GM12878 (cell line): ENCODE results near the gene DUSP10. TPM values are rescaled to one million over a fixed set of nuclear protein-coding genes. Genes with fewer than 3 reads are reported as not detected.

Experiments used
- ATAC-seq: fragments of 200-7000 bp; cut with Tn5 transposase; 3 replicates; pipeline ENCODE4 v1.9.1; 2020; ENCODE audit warnings: mild to moderate bottlenecking, moderate library complexity
- BruUV-seq: library from RNA; stranded (reverse); fragments of 400-500 nt; replicated peaks from 2 replicates; lab custom pipeline; 2021; lab: Mats Ljungman, UMichigan
- CTCF ChIA-PET: fragments of 300-600 bp; sonication (Branson Sonifier 250); formaldehyde crosslinking; extraction: SDS; loops from one replicate; lab custom pipeline; 2021; ENCODE audit warnings: inconsistent platforms; lab: Yijun Ruan, JAX
- POLR2A ChIA-PET: fragments of 350-600 bp; formaldehyde crosslinking; extraction: SDS; loops from one replicate; lab custom pipeline; 2021; ENCODE audit warnings: inconsistent platforms; lab: Charles Lee
- RAD21 ChIA-PET: fragments of 300-600 bp; sonication (Branson Sonifier 250); formaldehyde crosslinking; loops from one replicate; lab custom pipeline; 2023; ENCODE audit warnings: antibody characterized with exemption; ENCODE audit not compliant: unreplicated experiment; lab: Charles Lee
- SMC1A ChIA-PET: fragments of 300-600 bp; sonication (Branson Sonifier 250); formaldehyde crosslinking; loops from one replicate; lab custom pipeline; 2023; ENCODE audit not compliant: unreplicated experiment, uncharacterized antibody; lab: Charles Lee
- DNase-seq: peaks from one replicate; pipeline ENCODE4 v3.0.0-alpha.2; 2011; ENCODE audit warnings: low read depth, low spot score
- FAIRE-seq: peaks from 3 replicates; lab custom pipeline; 2011; peaks lifted over from hg19 to GRCh38; lab: Jason Lieb, UNC
- H2AFZ ChIP-seq: 2 replicates; pipeline ENCODE4 v1.6.0; 2011; ENCODE audit warnings: low read depth, low read length, control low read depth; ENCODE audit not compliant: control insufficient read depth
- H3K27ac ChIP-seq: 2 replicates; pipeline ENCODE4 v1.5.1; 2011; ENCODE audit warnings: control low read depth; ENCODE audit not compliant: control insufficient read depth, insufficient read depth
- H3K27me3 ChIP-seq, 2 experiments: replicated peaks in 1 of 2; 2 replicates each; pipeline versions ENCODE4 v1.6.0 to v1.6.1; 2011; ENCODE audit warnings: low read length in 1 of 2; ENCODE audit not compliant: control insufficient read depth in 2 of 2, insufficient read depth in 2 of 2
- H3K36me3 ChIP-seq, 2 experiments: 2 replicates each; pipeline ENCODE4 v1.5.1; 2011; ENCODE audit warnings: low read length in 1 of 2; ENCODE audit not compliant: control insufficient read depth in 2 of 2, insufficient read depth in 2 of 2
- H3K4me1 ChIP-seq: 2 replicates; pipeline ENCODE4 v1.6.1; 2011; ENCODE audit warnings: mild to moderate bottlenecking, low read length, moderate library complexity, mixed read lengths; ENCODE audit not compliant: control insufficient read depth, insufficient read depth
- H3K4me2 ChIP-seq: 2 replicates; pipeline ENCODE4 v1.6.0; 2011; ENCODE audit warnings: control low read depth; ENCODE audit not compliant: control insufficient read depth, insufficient read depth
- H3K4me3 ChIP-seq: fragments of 200-600 bp; sonication (generic); 2 replicates; pipeline ENCODE4 v1.5.1; 2016
- H3K79me2 ChIP-seq: 2 replicates; pipeline ENCODE4 v1.6.0; 2011; ENCODE audit warnings: low read length; ENCODE audit not compliant: control insufficient read depth, insufficient read depth
- H3K9ac ChIP-seq: 2 replicates; pipeline ENCODE4 v1.8.0; 2011; ENCODE audit warnings: low read length, control low read depth, mixed read lengths; ENCODE audit not compliant: control insufficient read depth, insufficient read depth
- H3K9me3 ChIP-seq: replicated peaks from 3 replicates; pipeline ENCODE4 v1.5.1; 2011; ENCODE audit warnings: mild to moderate bottlenecking, low read length; ENCODE audit not compliant: control insufficient read depth, insufficient read depth
- H4K20me1 ChIP-seq: 2 replicates; pipeline ENCODE4 v1.6.0; 2011; ENCODE audit not compliant: control insufficient read depth, insufficient read depth
- ATF7 ChIP-seq: fragments of 450-650 bp; IDR thresholded peaks from 2 replicates; pipeline ENCODE4 v1.6.1; 2016; ENCODE audit warnings: low read depth, mild to moderate bottlenecking
- CREM ChIP-seq: IDR thresholded peaks from 2 replicates; pipeline ENCODE4 v1.6.1; 2014; ENCODE audit warnings: antibody characterized with exemption, low read depth
- EED ChIP-seq: sonication (generic); IDR thresholded peaks from 2 replicates; pipeline ENCODE4 v1.6.1; 2016; ENCODE audit warnings: antibody characterized with exemption, low read depth
- EP300 ChIP-seq, 2 experiments: fragments of 150-350 bp in 1 of 2; IDR thresholded peaks; 2 replicates each; pipeline ENCODE4 v1.6.1; 2011 to 2012; ENCODE audit warnings: low read depth in 2 of 2, low read length in 2 of 2, borderline replicate concordance in 1 of 2, improper control_type of control experiment in 1 of 2, inconsistent platforms in 1 of 2; ENCODE audit not compliant: control insufficient read depth in 1 of 2
- ETV6 ChIP-seq, 2 experiments: fragments of 450-650 bp in 1 of 2; IDR thresholded peaks in 1 of 2; conservative IDR thresholded peaks in 1 of 2; 2 replicates each; pipeline ENCODE4 v1.6.1; 2014; ENCODE audit warnings: antibody characterized with exemption in 1 of 2, borderline replicate concordance in 1 of 2, low read depth in 1 of 2, mild to moderate bottlenecking in 1 of 2, moderate library complexity in 1 of 2
- IKZF1 ChIP-seq: fragments of 450-650 bp; conservative IDR thresholded peaks from 2 replicates; pipeline ENCODE4 v1.6.1; 2017; ENCODE audit warnings: antibody characterized with exemption, mild to moderate bottlenecking
- IKZF2 ChIP-seq, 2 experiments: fragments of 450-650 bp; IDR thresholded peaks; 2 replicates each; pipeline ENCODE4 v1.6.1; 2017; ENCODE audit warnings: mild to moderate bottlenecking in 2 of 2, moderate library complexity in 2 of 2
- NFIC ChIP-seq: IDR thresholded peaks from 2 replicates; pipeline ENCODE4 v1.6.1; 2012; ENCODE audit warnings: low read depth, mild to moderate bottlenecking, inconsistent platforms, low read length, moderate library complexity
- NRF1 ChIP-seq: conservative IDR thresholded peaks from 2 replicates; pipeline ENCODE4 v1.6.1; 2011; ENCODE audit warnings: mild to moderate bottlenecking, low read depth, low read length, improper control_type of control experiment
- SPI1 ChIP-seq: IDR thresholded peaks from 2 replicates; pipeline ENCODE4 v1.6.1; 2011; ENCODE audit warnings: low read depth, mild to moderate bottlenecking, low read length, moderate library complexity, borderline replicate concordance; ENCODE audit not compliant: insufficient read depth
- TAF1 ChIP-seq: IDR thresholded peaks from 2 replicates; pipeline ENCODE4 v1.6.1; 2011; ENCODE audit warnings: mild to moderate bottlenecking, low read depth, low read length, borderline replicate concordance
- USF2 ChIP-seq: IDR thresholded peaks from 2 replicates; pipeline ENCODE4 v1.6.1; 2011; ENCODE audit warnings: low read depth, low read length, improper control_type of control experiment, borderline replicate concordance
- WGBS: methylation state at CpG from one replicate; pipeline ENCODE4 v1.1.6; 2016; ENCODE audit warnings: low lambda C conversion rate; ENCODE audit not compliant: insufficient replicate concordance, insufficient coverage; ENCODE audit errors: missing lambda C conversion rate; 5-methylcytosine and 5-hydroxymethylcytosine counted together
- in situ Hi-C: fragments of 300-500 bp; cut with MboI; formaldehyde crosslinking; loops from 9 replicates; pipeline ENCODE4 v1.14.3; 2018; ENCODE audit warnings: mixed read lengths
- intact Hi-C: fragments of 100-400 bp; cut with micrococcal nuclease; formaldehyde crosslinking; loops from one replicate; pipeline ENCODE4 v1.14.2; 2022; ENCODE audit not compliant: unreplicated experiment
- polyA plus RNA-seq, 11 experiments: library from polyadenylated mRNA; depleted of rRNA in 4 of 11; unstranded in 6 of 11; stranded (reverse) in 5 of 11; fragments of >200 nt; fragmentation: Nextera tagmentation in 4 of 11; fragmentation: Illumina TruSeq in 1 of 11; extraction: Ambion mirVana in 4 of 11; extraction: Trizol in 1 of 11; gene quantifications; 1 replicate in 1 of 11; 2 replicates in 10 of 11; pipeline versions ENCODE4 v1.2.1 to v1.2.3, GENCODE V29; 2011 to 2016; ENCODE audit warnings: inconsistent platforms in 2 of 11, missing spikeins in 2 of 11, low read depth in 1 of 11
- total RNA-seq, 4 experiments: library from RNA; depleted of rRNA in 3 of 4; stranded (reverse); fragments of >200 nt in 3 of 4; fragmentation: Illumina TruSeq in 1 of 4; extraction: Trizol in 1 of 4; gene quantifications; 2 replicates each; pipeline versions ENCODE4 v1.2.1 to v1.2.3, GENCODE V29; 2013 to 2021
- TF ChIP-seq, protein P1 (sequence below): IDR thresholded peaks from 2 replicates; pipeline ENCODE4 v1.6.1; 2011; ENCODE audit warnings: mild to moderate bottlenecking, low read depth, low read length, moderate library complexity; ENCODE audit not compliant: insufficient replicate concordance

DUSP10 gene
- total and polyA plus RNA-seq, 10 of the 15 experiments (the other 5 are each of a cell fraction or from before 2014, with no cell fraction given), result 20.3 to 38.4 (median 27.8) TPM

GRCh38 chr1:221781102-221781755 is 39.3 kb upstream of the DUSP10 start:
- Histone ChIP-seq H3K9me3 (no peaks in the 10 kb centered on the region), H3K36me3 (no peaks in the 10 kb centered on the region), H3K4me1 (peaks cover 65% of the 10 kb centered on the region), H3K27ac (no peak overlapping the region), H3K9ac (no peak overlapping the region), H4K20me1 (no peaks in the 10 kb centered on the region), H3K27me3 (no peaks in the 10 kb centered on the region), H3K79me2 (no peaks in the 10 kb centered on the region; the same call in 1 of the 2 replicates), H3K4me3 (no peak overlapping the region), H2AFZ (no peak overlapping the region), H3K4me2 (peak overlapping the region; percentile 12; the same call in 1 of the 2 replicates)
- no peak for FAIRE-seq
- TF ChIP-seq CREM, result peak; percentile 40; the same call in 1 of the 2 replicates
- TF ChIP-seq EP300 (IDR thresholded peaks at IDR 0.05; ENCODE audit: borderline replicate concordance in 1 of 2, control insufficient read depth in 1 of 2, low read depth in 2 of 2, low read length in 2 of 2), result peak in 1 of 2 experiments; percentile 32; a peak in 1 of 4 replicates
- peak; percentile 89 for TF ChIP-seq IKZF1
- peak; percentile 55; the same call in 1 of the 2 replicates for TF ChIP-seq SPI1
- TF ChIP-seq NRF1, result no peak
- TF ChIP-seq EED, result peak; percentile 87
- TF ChIP-seq ETV6 (conservative IDR thresholded peaks at IDR 0.05 in 1 of 2, IDR thresholded peaks at IDR 0.05 in 1 of 2; ENCODE audit: borderline replicate concordance in 1 of 2, low read depth in 1 of 2), result 0 out of 4 replicates have a peak, but pooled peaks of 1 of the 2 experiments have one; percentile 26
- peak; percentile 25; the same call in 1 of the 2 replicates for TF ChIP-seq NFIC
- no peak for TF ChIP-seq TAF1
- peak in 1 of 2 experiments; percentile 41; a peak in 2 of 4 replicates for TF ChIP-seq IKZF2 (IDR thresholded peaks at IDR 0.05)
- TF ChIP-seq, protein P1, sequence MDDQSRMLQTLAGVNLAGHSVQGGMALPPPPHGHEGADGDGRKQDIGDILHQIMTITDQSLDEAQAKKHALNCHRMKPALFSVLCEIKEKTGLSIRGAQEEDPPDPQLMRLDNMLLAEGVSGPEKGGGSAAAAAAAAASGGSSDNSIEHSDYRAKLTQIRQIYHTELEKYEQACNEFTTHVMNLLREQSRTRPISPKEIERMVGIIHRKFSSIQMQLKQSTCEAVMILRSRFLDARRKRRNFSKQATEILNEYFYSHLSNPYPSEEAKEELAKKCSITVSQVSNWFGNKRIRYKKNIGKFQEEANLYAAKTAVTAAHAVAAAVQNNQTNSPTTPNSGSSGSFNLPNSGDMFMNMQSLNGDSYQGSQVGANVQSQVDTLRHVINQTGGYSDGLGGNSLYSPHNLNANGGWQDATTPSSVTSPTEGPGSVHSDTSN, result no peak
- TF ChIP-seq USF2, result no peak
- peak; percentile 49; the same call in 1 of the 2 replicates for TF ChIP-seq ATF7
- ChIA-PET POLR2A (interaction anchor here (1.0 to 1.2 kb wide), 3 partner anchors 8 to 39 kb away, joined by 3 to 5 read pairs (median 3); partner anchors contain the start of gene DUSP10), SMC1A (interaction anchor here (0.7 to 18.9 kb wide), 14 partner anchors 8 to 246 kb away, joined by 3 to 510 read pairs (median 5); partner anchors contain the start of gene DUSP10), RAD21 (interaction anchor here (1.8 to 15.1 kb wide), 6 partner anchors 13 to 229 kb away, joined by 5 to 393 read pairs (median 8); partner anchors contain the start of gene DUSP10), CTCF (interaction anchor here (0.9 to 12.3 kb wide), 5 partner anchors 9 to 98 kb away, joined by 3 to 153 read pairs (median 5); no protein-coding TSS in a partner anchor)
- intact Hi-C loops (no loop called here), in situ Hi-C loops (no loop called here)
- ATAC-seq, result no peak
- DNase-seq, result no peak
- BruUV-seq, result no TSS peak
- WGBS, result 76% methylated on average over 7 of the region's 7 CpGs
